HCT116 (cell line): ENCODE data around the gene PMS1.

Experiments used
- EZH2 ChIP-seq: fragments of 200-600 bp; sonication (generic); IDR thresholded peaks from 2 replicates; pipeline ENCODE4 v1.6.1; 2017; ENCODE audit warnings: antibody characterized with exemption, mixed run types
- POLR2A ChIP-seq: IDR thresholded peaks from 2 replicates; pipeline ENCODE4 v1.7.0; 2011; ENCODE audit warnings: borderline replicate concordance; ENCODE audit not compliant: insufficient read depth, insufficient read length; ENCODE audit errors: extremely low read depth
- SP1 ChIP-seq: IDR thresholded peaks from 2 replicates; pipeline ENCODE4 v1.6.1; 2012; ENCODE audit warnings: low read depth
- TF ChIP-seq, protein P1 (sequence below), 3 experiments: fragments of 200-600 bp in 1 of 3; sonication (generic) in 1 of 3; IDR thresholded peaks in 2 of 3; conservative IDR thresholded peaks in 1 of 3; 2 replicates each; pipeline ENCODE4 v1.5.1; 2012 to 2017; ENCODE audit warnings: low read depth in 2 of 3, low read length in 2 of 3, antibody characterized with exemption in 1 of 3, borderline replicate concordance in 1 of 3, control low read depth in 1 of 3, mild to moderate bottlenecking in 1 of 3, mixed read lengths in 1 of 3, mixed run types in 1 of 3, moderate library complexity in 1 of 3; ENCODE audit not compliant: insufficient read depth in 1 of 3

DNA sequence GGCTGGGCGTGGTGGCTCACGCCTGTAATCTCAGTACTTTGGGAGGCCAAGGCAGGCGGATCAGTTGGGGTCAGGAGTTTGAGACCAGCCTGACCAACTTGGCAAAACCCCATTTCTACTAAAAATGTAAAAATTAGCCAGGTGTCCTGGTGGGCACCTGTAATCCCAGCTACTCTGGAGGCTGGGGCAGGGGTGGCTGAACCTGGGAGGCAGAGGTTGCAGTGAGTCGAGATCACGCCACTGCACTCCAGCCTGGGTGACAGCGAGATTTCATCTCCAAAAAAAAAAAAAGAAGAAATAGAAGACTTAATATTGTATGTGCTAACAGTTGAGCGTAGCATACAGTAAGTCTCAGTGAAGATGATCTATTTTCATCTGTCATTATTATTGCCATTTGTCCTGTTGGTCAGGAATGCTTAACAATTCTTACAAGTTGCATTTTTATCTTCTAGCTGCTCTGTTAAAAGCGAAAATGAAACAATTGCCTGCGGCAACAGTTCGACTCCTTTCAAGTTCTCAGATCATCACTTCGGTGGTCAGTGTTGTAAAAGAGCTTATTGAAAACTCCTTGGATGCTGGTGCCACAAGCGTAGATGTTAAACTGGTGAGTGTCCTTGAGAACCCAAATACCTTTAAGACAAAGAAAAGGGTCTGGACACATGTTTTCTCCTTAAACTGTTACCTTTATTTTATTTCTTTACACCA, 7.2 kb downstream of the PMS1 start:
- TF ChIP-seq, protein P1, sequence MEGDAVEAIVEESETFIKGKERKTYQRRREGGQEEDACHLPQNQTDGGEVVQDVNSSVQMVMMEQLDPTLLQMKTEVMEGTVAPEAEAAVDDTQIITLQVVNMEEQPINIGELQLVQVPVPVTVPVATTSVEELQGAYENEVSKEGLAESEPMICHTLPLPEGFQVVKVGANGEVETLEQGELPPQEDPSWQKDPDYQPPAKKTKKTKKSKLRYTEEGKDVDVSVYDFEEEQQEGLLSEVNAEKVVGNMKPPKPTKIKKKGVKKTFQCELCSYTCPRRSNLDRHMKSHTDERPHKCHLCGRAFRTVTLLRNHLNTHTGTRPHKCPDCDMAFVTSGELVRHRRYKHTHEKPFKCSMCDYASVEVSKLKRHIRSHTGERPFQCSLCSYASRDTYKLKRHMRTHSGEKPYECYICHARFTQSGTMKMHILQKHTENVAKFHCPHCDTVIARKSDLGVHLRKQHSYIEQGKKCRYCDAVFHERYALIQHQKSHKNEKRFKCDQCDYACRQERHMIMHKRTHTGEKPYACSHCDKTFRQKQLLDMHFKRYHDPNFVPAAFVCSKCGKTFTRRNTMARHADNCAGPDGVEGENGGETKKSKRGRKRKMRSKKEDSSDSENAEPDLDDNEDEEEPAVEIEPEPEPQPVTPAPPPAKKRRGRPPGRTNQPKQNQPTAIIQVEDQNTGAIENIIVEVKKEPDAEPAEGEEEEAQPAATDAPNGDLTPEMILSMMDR (IDR thresholded peaks at IDR 0.05 in 2 of 3, conservative IDR thresholded peaks at IDR 0.05 in 1 of 3; ENCODE audit: borderline replicate concordance in 1 of 3, insufficient read depth in 1 of 3, low read depth in 2 of 3, low read length in 2 of 3): no peak
- TF ChIP-seq POLR2A (no peak), SP1 (no peak), EZH2 (no peak)
